ENCODE measurements around the gene TRIM38.

The TRIM38 gene

DNA sequence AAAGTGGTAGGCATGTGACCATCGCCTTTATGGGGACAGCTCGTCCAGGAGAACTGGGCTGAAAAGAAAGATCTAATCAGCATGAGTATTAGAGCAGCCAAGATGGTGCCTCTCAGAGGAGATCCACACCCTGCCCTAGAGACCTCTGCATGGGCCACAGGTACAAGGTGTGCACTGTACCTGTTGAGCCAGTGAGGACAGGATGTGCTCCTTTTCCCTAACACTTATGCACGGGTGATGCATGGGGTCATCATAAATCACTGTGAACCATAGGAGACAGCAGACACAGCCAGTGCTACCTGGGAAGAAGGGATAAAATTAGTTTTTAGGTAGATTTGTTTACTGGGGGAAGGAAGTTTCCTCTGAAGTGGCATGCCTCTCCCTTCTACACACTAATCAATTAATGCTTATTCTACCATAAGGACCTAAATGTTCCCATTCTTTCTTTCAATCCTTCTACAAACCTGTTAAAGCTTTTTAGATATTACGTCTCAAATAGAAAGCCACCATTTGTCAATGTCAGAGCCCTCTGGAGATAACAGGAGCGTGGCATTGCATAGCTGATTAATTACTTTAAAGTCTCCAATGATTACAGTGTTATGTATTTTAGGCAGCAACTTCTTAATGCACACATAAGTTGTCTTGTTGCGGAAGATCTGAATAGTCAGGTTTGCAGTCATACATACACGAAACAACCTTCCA, 45.7 kb upstream of the TRIM38 start:
- TF ChIP-seq ZFP30 (CRISPR knock-in tag; IDR thresholded peaks at IDR 0.05) (no peak), POU6F1 (CRISPR knock-in tag; IDR thresholded peaks at IDR 0.05; ENCODE audit: borderline replicate concordance, low read depth) (no peak), PPARA (CRISPR knock-in tag; IDR thresholded peaks at IDR 0.05; ENCODE audit: borderline replicate concordance) (no peak), BACH2 (CRISPR knock-in tag; IDR thresholded peaks at IDR 0.05; ENCODE audit: borderline replicate concordance) (no peak), GLIS3 (CRISPR knock-in tag; IDR thresholded peaks at IDR 0.05) (no peak), ZNF70 (CRISPR knock-in tag; IDR thresholded peaks at IDR 0.05) (no peak), ARNTL (CRISPR knock-in tag; IDR thresholded peaks at IDR 0.05; ENCODE audit: borderline replicate concordance, low read depth) (no peak), ISL1 (CRISPR knock-in tag; IDR thresholded peaks at IDR 0.05) (no peak), ESRRG (CRISPR knock-in tag; IDR thresholded peaks at IDR 0.05) (no peak), OSR1 (CRISPR knock-in tag; IDR thresholded peaks at IDR 0.05) (no peak), ZNF565 (CRISPR knock-in tag; conservative IDR thresholded peaks at IDR 0.05; ENCODE audit: low read depth) (no peak), TOX (CRISPR knock-in tag; IDR thresholded peaks at IDR 0.05; ENCODE audit: borderline replicate concordance) (no peak), TCF4 (CRISPR knock-in tag; IDR thresholded peaks at IDR 0.05; ENCODE audit: borderline replicate concordance) (no peak), ZC3H10 (CRISPR knock-in tag; IDR thresholded peaks at IDR 0.05) (no peak)
- TF ChIP-seq, protein P1, sequence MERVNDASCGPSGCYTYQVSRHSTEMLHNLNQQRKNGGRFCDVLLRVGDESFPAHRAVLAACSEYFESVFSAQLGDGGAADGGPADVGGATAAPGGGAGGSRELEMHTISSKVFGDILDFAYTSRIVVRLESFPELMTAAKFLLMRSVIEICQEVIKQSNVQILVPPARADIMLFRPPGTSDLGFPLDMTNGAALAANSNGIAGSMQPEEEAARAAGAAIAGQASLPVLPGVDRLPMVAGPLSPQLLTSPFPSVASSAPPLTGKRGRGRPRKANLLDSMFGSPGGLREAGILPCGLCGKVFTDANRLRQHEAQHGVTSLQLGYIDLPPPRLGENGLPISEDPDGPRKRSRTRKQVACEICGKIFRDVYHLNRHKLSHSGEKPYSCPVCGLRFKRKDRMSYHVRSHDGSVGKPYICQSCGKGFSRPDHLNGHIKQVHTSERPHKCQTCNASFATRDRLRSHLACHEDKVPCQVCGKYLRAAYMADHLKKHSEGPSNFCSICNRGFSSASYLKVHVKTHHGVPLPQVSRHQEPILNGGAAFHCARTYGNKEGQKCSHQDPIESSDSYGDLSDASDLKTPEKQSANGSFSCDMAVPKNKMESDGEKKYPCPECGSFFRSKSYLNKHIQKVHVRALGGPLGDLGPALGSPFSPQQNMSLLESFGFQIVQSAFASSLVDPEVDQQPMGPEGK (CRISPR knock-in tag; IDR thresholded peaks at IDR 0.05; ENCODE audit: borderline replicate concordance), result no peak
- TF ChIP-seq, protein P2, sequence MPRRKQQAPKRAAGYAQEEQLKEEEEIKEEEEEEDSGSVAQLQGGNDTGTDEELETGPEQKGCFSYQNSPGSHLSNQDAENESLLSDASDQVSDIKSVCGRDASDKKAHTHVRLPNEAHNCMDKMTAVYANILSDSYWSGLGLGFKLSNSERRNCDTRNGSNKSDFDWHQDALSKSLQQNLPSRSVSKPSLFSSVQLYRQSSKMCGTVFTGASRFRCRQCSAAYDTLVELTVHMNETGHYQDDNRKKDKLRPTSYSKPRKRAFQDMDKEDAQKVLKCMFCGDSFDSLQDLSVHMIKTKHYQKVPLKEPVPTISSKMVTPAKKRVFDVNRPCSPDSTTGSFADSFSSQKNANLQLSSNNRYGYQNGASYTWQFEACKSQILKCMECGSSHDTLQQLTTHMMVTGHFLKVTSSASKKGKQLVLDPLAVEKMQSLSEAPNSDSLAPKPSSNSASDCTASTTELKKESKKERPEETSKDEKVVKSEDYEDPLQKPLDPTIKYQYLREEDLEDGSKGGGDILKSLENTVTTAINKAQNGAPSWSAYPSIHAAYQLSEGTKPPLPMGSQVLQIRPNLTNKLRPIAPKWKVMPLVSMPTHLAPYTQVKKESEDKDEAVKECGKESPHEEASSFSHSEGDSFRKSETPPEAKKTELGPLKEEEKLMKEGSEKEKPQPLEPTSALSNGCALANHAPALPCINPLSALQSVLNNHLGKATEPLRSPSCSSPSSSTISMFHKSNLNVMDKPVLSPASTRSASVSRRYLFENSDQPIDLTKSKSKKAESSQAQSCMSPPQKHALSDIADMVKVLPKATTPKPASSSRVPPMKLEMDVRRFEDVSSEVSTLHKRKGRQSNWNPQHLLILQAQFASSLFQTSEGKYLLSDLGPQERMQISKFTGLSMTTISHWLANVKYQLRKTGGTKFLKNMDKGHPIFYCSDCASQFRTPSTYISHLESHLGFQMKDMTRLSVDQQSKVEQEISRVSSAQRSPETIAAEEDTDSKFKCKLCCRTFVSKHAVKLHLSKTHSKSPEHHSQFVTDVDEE (CRISPR knock-in tag; IDR thresholded peaks at IDR 0.05), result no peak
- TF ChIP-seq, protein P3, sequence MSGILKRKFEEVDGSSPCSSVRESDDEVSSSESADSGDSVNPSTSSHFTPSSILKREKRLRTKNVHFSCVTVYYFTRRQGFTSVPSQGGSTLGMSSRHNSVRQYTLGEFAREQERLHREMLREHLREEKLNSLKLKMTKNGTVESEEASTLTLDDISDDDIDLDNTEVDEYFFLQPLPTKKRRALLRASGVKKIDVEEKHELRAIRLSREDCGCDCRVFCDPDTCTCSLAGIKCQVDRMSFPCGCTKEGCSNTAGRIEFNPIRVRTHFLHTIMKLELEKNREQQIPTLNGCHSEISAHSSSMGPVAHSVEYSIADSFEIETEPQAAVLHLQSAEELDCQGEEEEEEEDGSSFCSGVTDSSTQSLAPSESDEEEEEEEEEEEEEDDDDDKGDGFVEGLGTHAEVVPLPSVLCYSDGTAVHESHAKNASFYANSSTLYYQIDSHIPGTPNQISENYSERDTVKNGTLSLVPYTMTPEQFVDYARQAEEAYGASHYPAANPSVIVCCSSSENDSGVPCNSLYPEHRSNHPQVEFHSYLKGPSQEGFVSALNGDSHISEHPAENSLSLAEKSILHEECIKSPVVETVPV (CRISPR knock-in tag; IDR thresholded peaks at IDR 0.05), result no peak
- ATAC-seq, result no peak

- TF ChIP-seq ZFP3 (CRISPR knock-in tag; IDR thresholded peaks at IDR 0.05) (no peak), CSDC2 (CRISPR knock-in tag; IDR thresholded peaks at IDR 0.05) (no peak), OSR1 (CRISPR knock-in tag; IDR thresholded peaks at IDR 0.05) (no peak), ARNTL (CRISPR knock-in tag; IDR thresholded peaks at IDR 0.05; ENCODE audit: borderline replicate concordance, low read depth) (no peak), ZFP30 (CRISPR knock-in tag; IDR thresholded peaks at IDR 0.05) (no peak), PPARA (CRISPR knock-in tag; IDR thresholded peaks at IDR 0.05; ENCODE audit: borderline replicate concordance) (no peak), ZNF565 (CRISPR knock-in tag; conservative IDR thresholded peaks at IDR 0.05; ENCODE audit: low read depth) (no peak), ZC3H10 (CRISPR knock-in tag; IDR thresholded peaks at IDR 0.05) (no peak), TOX (CRISPR knock-in tag; IDR thresholded peaks at IDR 0.05; ENCODE audit: borderline replicate concordance) (no peak), BACH2 (CRISPR knock-in tag; IDR thresholded peaks at IDR 0.05; ENCODE audit: borderline replicate concordance) (no peak), ZNF8 (CRISPR knock-in tag; IDR thresholded peaks at IDR 0.05) (no peak), GLIS3 (CRISPR knock-in tag; IDR thresholded peaks at IDR 0.05) (no peak), ZNF70 (CRISPR knock-in tag; IDR thresholded peaks at IDR 0.05) (no peak), ESRRG (CRISPR knock-in tag; IDR thresholded peaks at IDR 0.05) (no peak)
- TF ChIP-seq, protein P2 (CRISPR knock-in tag; IDR thresholded peaks at IDR 0.05), result no peak
- TF ChIP-seq, protein P3 (CRISPR knock-in tag; IDR thresholded peaks at IDR 0.05), result no peak
- ATAC-seq, result no peak
Measured at GRCh38 chr6:25918083-25918683, 44.4 kb upstream of the TRIM38 start.

Data from SK-N-SH treated with all-trans-retinoic acid at 6 μM for 48 hours (cell line).